ENCODE measurements around the gene KLK8.

KLK8 gene

GRCh38 chr19:50947123-50947522 lies 54.3 kb downstream of the KLK8 start:
- no peak for DNase-seq (ENCODE audit: low spot score)
